GM21723 (cell line): ENCODE measurements around the gene PHTF1.

Source experiments
- ATAC-seq: cut with Tn5 transposase; IDR thresholded peaks from one replicate; pipeline ENCODE4 v1.9.1; 2021; ENCODE audit warnings: mild to moderate bottlenecking, moderate library complexity; ENCODE audit not compliant: unreplicated experiment

PHTF1 gene

GRCh38 chr1:113759333-113760101 is at the start of gene PHTF1:
TSS of gene PHTF1 (minus strand) at chr1:113759486. CDS start at chr1:113758703, 783 bp downstream.
- ATAC-seq: peak; percentile 89

- no peak for ATAC-seq
Observed at GRCh38 chr1:113808450-113809195, 49.3 kb upstream of the PHTF1 start.

GRCh38 chr1:113805639-113806038 is 46.4 kb upstream of the PHTF1 start:
- ATAC-seq: no peak

- no peak for ATAC-seq
Observed at GRCh38 chr1:113805256-113805531, 45.9 kb upstream of the PHTF1 start.

- no peak for ATAC-seq
Observed at GRCh38 chr1:113804421-113805255, 45.4 kb upstream of the PHTF1 start.

GRCh38 chr1:113802367-113803007 is 43.2 kb upstream of the PHTF1 start:
- ATAC-seq: no peak

GRCh38 chr1:113800487-113800886 is 41.2 kb upstream of the PHTF1 start:
- no peak for ATAC-seq

- ATAC-seq: no peak
Observed at GRCh38 chr1:113797472-113797871, 38.2 kb upstream of the PHTF1 start.

- ATAC-seq: no peak
Observed at GRCh38 chr1:113793878-113794834, 34.9 kb upstream of the PHTF1 start.

GRCh38 chr1:113792986-113793385 is 33.7 kb upstream of the PHTF1 start:
- no peak for ATAC-seq

GRCh38 chr1:113792471-113792870 is 33.2 kb upstream of the PHTF1 start:
- no peak for ATAC-seq

- no peak for ATAC-seq
Observed at GRCh38 chr1:113788802-113789201, 29.5 kb upstream of the PHTF1 start.

GRCh38 chr1:113787663-113788062 is 28.4 kb upstream of the PHTF1 start:
- ATAC-seq: no peak

- no peak for ATAC-seq
Observed at GRCh38 chr1:113786069-113786468, 26.8 kb upstream of the PHTF1 start.

- ATAC-seq: peak; percentile 62
Observed at GRCh38 chr1:113784104-113784779, 25.0 kb upstream of the PHTF1 start.

- peak; percentile 80 for ATAC-seq
Observed at GRCh38 chr1:113783254-113784103, 24.2 kb upstream of the PHTF1 start.

GRCh38 chr1:113782406-113782805 is 23.1 kb upstream of the PHTF1 start:
- no peak for ATAC-seq

GRCh38 chr1:113780374-113781146 is 21.3 kb upstream of the PHTF1 start:
- peak; percentile 55 for ATAC-seq
